Stimulated activated naive CD4-positive, alpha-beta T cell treated with Interleukin-2 at 50 U/mL for 16 hours (primary cell): ENCODE measurements around the gene FRG2B.
"Not testable (repeated sequence)": the region's sequence is repeated elsewhere in the genome, so short reads cannot be mapped to it uniquely, and the experiment has no call there.

Experiments used
- DNase-seq: peaks from one replicate; lab custom pipeline; 2025; lab: John Stamatoyannopoulos, UW

Gene FRG2B

GRCh38 chr10:133599869-133600268, 26.7 kb downstream of the FRG2B start:
- not testable (repeated sequence) for DNase-seq

- DNase-seq = no peak
Observed at GRCh38 chr10:133592716-133593115, 33.9 kb downstream of the FRG2B start.

- no peak for DNase-seq
Observed at GRCh38 chr10:133590970-133591359, 35.6 kb downstream of the FRG2B start.

GRCh38 chr10:133590226-133590969, 36.2 kb downstream of the FRG2B start:
- DNase-seq = no peak

- DNase-seq = not testable (repeated sequence)
Observed at GRCh38 chr10:133577037-133577436, 49.6 kb downstream of the FRG2B start.
